Testis (tissue), 3 donors: Measurements from ENCODE around the gene GRM4. TPM values are rescaled to one million over a fixed set of nuclear protein-coding genes. Genes with fewer than 3 reads are reported as not detected.

Experiments
- DNase-seq: peaks from one replicate; pipeline ENCODE4 v3.0.0-alpha.2; 2019
- H3K27ac ChIP-seq, 2 donors: fragments of 200-600 bp; sonication (generic); one replicate each; pipeline ENCODE4 v1.5.1; 2019
- H3K27me3 ChIP-seq: fragments of 200-600 bp; sonication (generic); one replicate; pipeline ENCODE4 v1.5.1; 2019
- H3K36me3 ChIP-seq: fragments of 200-600 bp; sonication (generic); one replicate; pipeline ENCODE4 v1.5.1; 2017; ENCODE audit warnings: low read depth; ENCODE audit errors: missing control alignments
- H3K4me1 ChIP-seq: fragments of 200-600 bp; sonication (generic); one replicate; pipeline ENCODE4 v1.5.1; 2019
- H3K4me3 ChIP-seq, 2 donors: fragments of 200-600 bp; sonication (generic); one replicate each; pipeline ENCODE4 v1.5.1; 2017 to 2019
- H3K9me3 ChIP-seq: fragments of 200-600 bp; sonication (generic); one replicate; pipeline ENCODE4 v1.5.1; 2017
- CTCF ChIP-seq, 3 experiments: fragments of 450-650 bp in 2 of 3; fragments of 200-600 bp in 1 of 3; sonication (generic) in 1 of 3; IDR thresholded peaks; one replicate each; pipeline ENCODE4 v1.5.1; 2016 to 2019; ENCODE audit warnings: antibody characterized with exemption in 3 of 3, mild to moderate bottlenecking in 2 of 3, moderate library complexity in 1 of 3
- POLR2A ChIP-seq: fragments of 450-650 bp; IDR thresholded peaks from one replicate; pipeline ENCODE4 v1.6.1; 2017; ENCODE audit warnings: antibody characterized with exemption, mild to moderate bottlenecking, moderate library complexity
- WGBS, 2 donors: methylation state at CpG; one replicate each; pipeline ENCODE4 v1.1.5; 2018; 5-methylcytosine and 5-hydroxymethylcytosine counted together
- intact Hi-C: fragments of 100-400 bp; cut with DNase I; formaldehyde crosslinking; loops from one replicate; pipeline ENCODE4 v1.15.1; 2023; ENCODE audit warnings: low total_unique reads
- polyA plus RNA-seq: library from polyadenylated mRNA; stranded (reverse); fragments of 350-450 nt; fragmentation: Illumina TruSeq; extraction: RNeasy Lipid Tissue Mini Kit (QIAGEN cat#74804); gene quantifications from one replicate; pipeline ENCODE4 v1.2.3, GENCODE V29; 2014; ENCODE audit warnings: low read depth, low replicate concordance; ENCODE audit not compliant: insufficient read depth
- total RNA-seq, 2 donors: library from RNA; depleted of rRNA; stranded (reverse); fragments of >200 nt; gene quantifications; one replicate each; pipeline ENCODE4 v1.2.3, GENCODE V29; 2016

Gene GRM4
- total and polyA plus RNA-seq, 3 donors from 2014 or later, result 1.6 to 3.5 (median 3.5) TPM

DNA sequence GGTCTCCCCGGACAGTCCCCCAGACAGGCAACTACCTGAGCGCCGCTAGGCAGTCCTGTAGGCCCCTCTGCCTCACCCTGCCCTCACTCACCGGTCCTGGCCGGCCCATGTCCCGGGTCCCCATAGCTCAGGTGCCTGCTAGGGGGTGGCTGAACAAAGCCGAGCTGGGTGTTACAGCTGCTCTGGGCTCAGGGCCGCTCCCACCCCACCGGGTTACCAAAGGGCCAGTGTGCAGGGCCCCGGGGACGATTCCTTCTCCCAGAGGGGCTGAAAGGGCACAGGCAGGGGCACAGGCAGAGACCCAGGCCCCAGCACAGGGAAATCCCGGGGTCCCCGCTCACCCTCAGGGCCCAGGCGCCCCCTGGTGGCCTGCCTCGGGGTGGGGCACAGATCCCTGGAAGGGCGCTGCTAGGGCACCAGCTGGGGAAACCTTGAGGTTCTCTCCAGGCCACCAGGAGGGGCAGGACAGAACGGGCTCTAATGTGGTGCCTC, 118.4 kb downstream of the GRM4 start:
- peak; percentile 37 for DNase-seq
- TF ChIP-seq POLR2A (no peak), CTCF (IDR thresholded peaks at IDR 0.05) (peak; percentile 62 to 73 (median 68))
- H3K36me3 ChIP-seq, result no peaks in the 10 kb centered on the region
- no peak overlapping the region for H3K4me3 ChIP-seq
- no peaks in the 10 kb centered on the region for H3K27me3 ChIP-seq
- 27 to 68% methylated on average over 3 to 12 of the region's 17 CpGs for WGBS, 2 donors
- intact Hi-C loops, result loop anchor here (10.0 kb wide), 1 partner anchor 253 kb away; no protein-coding TSS in a partner anchor
- no peaks in the 10 kb centered on the region for H3K4me1 ChIP-seq
- no peaks in the 10 kb centered on the region for H3K9me3 ChIP-seq
- no peak overlapping the region for H3K27ac ChIP-seq

DNA sequence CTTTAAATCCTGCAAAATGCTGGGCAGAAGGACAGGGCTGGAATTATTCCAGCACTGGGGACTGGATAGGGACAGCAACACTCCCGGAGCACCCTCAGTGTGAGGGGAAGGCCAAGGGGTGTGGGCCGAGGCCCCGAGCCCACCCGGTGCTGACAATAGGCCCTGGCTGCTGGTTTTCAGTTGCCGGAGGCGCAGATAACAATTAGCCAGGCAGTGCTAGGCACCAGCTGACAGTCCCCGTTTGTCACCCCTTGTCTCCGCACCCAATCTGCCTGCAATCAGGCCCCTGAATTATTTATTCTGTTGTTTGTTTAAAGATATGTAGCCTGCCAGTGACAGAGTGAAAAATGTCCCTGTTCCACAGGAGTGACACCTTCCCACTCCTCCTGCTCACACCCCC, 120.0 kb downstream of the GRM4 start:
- Histone ChIP-seq H3K27me3 (no peaks in the 10 kb centered on the region), H3K36me3 (no peaks in the 10 kb centered on the region), H3K9me3 (no peaks in the 10 kb centered on the region), H3K4me3 (no peak overlapping the region), H3K27ac (no peak overlapping the region), H3K4me1 (no peaks in the 10 kb centered on the region)
- DNase-seq, result no peak
- TF ChIP-seq CTCF (IDR thresholded peaks at IDR 0.05), result no peak
- TF ChIP-seq POLR2A, result no peak
- intact Hi-C loops, result loop anchor here (10.0 kb wide), 1 partner anchor 251 kb away; no protein-coding TSS in a partner anchor
- 73 to 74% methylated on average over 8 of the region's 8 CpGs for WGBS, 2 donors

DNA sequence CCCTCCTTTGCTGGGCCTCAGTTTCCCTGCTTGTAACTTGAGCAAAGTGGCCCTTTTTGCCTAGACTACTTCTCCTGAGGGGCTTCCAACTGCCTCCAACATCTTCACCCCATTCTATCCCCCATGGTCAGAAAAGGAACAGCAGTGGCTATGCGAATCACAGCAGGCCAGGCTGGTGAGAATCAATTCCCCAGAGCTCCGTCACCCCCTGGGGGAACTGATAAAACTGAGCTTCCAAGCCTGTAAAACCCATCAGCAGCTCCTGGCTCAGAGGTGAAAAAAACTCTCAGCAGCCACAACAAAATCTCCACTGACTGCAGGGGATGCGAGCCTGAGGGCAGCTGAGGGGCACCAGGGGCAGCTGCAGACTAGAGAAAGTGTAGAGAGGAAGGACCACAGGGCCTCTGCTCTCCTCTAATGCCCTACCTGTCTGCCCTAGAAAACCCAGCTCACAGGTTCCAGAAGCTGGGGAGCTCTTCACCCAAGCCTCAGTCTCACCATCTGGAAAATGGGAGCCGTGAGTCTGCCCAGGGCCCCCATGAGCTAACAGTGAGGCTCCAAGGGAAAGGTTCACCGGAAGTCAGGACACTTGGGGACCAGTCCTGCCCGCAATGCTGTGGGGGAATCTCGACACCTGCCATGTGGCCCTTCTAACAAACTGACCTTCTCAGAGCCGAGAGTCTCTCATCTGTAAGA, 120.6 kb downstream of the GRM4 start:
- H3K27ac ChIP-seq, result no peak overlapping the region
- H3K27me3 ChIP-seq, result no peaks in the 10 kb centered on the region
- TF ChIP-seq POLR2A (no peak), CTCF (IDR thresholded peaks at IDR 0.05) (no peak)
- DNase-seq, result no peak
- H3K4me1 ChIP-seq, result no peaks in the 10 kb centered on the region
- 78 to 88% methylated on average over 7 to 8 of the region's 8 CpGs for WGBS, 2 donors
- H3K9me3 ChIP-seq, result no peaks in the 10 kb centered on the region
- intact Hi-C loops, result loop anchor here (10.0 kb wide), 1 partner anchor 250 kb away; no protein-coding TSS in a partner anchor
- no peaks in the 10 kb centered on the region for H3K36me3 ChIP-seq
- no peak overlapping the region for H3K4me3 ChIP-seq

DNA sequence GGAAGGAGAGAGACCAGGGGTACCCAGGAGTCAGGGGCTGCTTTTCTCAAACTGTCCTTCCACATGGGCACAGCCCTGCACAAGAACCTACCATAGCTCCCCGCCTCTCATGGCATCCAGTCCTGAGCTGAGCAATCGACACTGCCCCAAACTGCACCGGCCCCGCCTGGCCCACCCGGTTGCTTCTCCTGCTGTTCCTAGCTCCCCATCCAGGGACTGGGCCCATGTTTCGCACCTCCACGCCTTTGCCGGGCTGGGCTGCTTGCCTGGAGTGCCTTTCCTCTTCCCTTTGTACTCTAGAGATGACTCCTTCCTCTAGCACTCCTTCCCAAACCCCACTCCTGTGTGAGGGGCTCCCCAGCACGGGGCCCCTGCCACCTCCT, 123.0 kb downstream of the GRM4 start:
- no peaks in the 10 kb centered on the region for H3K27me3 ChIP-seq
- H3K4me1 ChIP-seq, result no peaks in the 10 kb centered on the region
- no peaks in the 10 kb centered on the region for H3K36me3 ChIP-seq
- H3K4me3 ChIP-seq, result no peak overlapping the region
- intact Hi-C loops, result loop anchor here (10.0 kb wide), 1 partner anchor 248 kb away; no protein-coding TSS in a partner anchor
- 82 to 86% methylated on average over 9 of the region's 9 CpGs for WGBS, 2 donors
- no peak for TF ChIP-seq CTCF (IDR thresholded peaks at IDR 0.05)
- no peak for TF ChIP-seq POLR2A
- no peak for DNase-seq
- no peak overlapping the region for H3K27ac ChIP-seq
- H3K9me3 ChIP-seq, result no peaks in the 10 kb centered on the region
